K562 (cell line): ENCODE results near the gene KRTAP10-12. TPM values are rescaled to one million over a fixed set of nuclear protein-coding genes. Genes with fewer than 3 reads are reported as not detected.

Source experiments
- ATAC-seq: fragments of 200-7000 bp; cut with Tn5 transposase; 3 replicates; pipeline ENCODE4 v1.9.1; 2020; ENCODE audit warnings: moderate library complexity
- BruUV-seq: library from RNA; stranded (reverse); fragments of 400-500 nt; replicated peaks from 2 replicates; lab custom pipeline; 2021; lab: Mats Ljungman, UMichigan
- CTCF ChIA-PET: fragments of 300-600 bp; formaldehyde crosslinking; extraction: SDS; loops from one replicate; lab custom pipeline; 2021; ENCODE audit warnings: low intra/inter-chr PET ratio; lab: Yijun Ruan, JAX
- POLR2A ChIA-PET: fragments of 300-600, 350-650 bp; sonication (Branson Sonifier 250); formaldehyde crosslinking; extraction: SDS; loops from one replicate; lab custom pipeline; 2021; ENCODE audit warnings: antibody characterized with exemption, inconsistent platforms; lab: Yijun Ruan, JAX
- DNase-seq, 4 experiments: peaks; one replicate each; pipeline versions ENCODE4 v3.0.0 to v3.0.0-alpha.2; 2011 to 2018; ENCODE audit warnings: low spot score in 3 of 4, mixed read lengths in 3 of 4; ENCODE audit errors: extremely low read depth in 1 of 4
- FAIRE-seq: peaks from 2 replicates; lab custom pipeline; 2011; peaks lifted over from hg19 to GRCh38; lab: Jason Lieb, UNC
- H2AFZ ChIP-seq: 2 replicates; pipeline ENCODE4 v1.6.0; 2011; ENCODE audit warnings: low read depth, low read length, control low read depth, inconsistent platforms
- H3K27ac ChIP-seq: fragments of 200-600 bp; 3 replicates; pipeline ENCODE4 v1.8.0; 2011; ENCODE audit warnings: low read depth, mild to moderate bottlenecking, control low read depth, inconsistent platforms, low read length, moderate library complexity, mixed read lengths; ENCODE audit errors: extremely low read depth
- H3K27me3 ChIP-seq, 2 experiments: fragments of 300-600 bp in 1 of 2; 2 replicates in 1 of 2; 3 replicates in 1 of 2; pipeline versions ENCODE4 v1.6.0 to v1.8.0; 2011; ENCODE audit warnings: inconsistent platforms in 2 of 2, low read length in 2 of 2, mild to moderate bottlenecking in 1 of 2, mixed read lengths in 1 of 2, moderate library complexity in 1 of 2; ENCODE audit not compliant: control insufficient read depth in 2 of 2, insufficient read depth in 2 of 2
- H3K36me3 ChIP-seq: fragments of 300-600 bp; 3 replicates; pipeline ENCODE4 v1.8.0; 2011; ENCODE audit warnings: mild to moderate bottlenecking, low read length, inconsistent platforms; ENCODE audit not compliant: control insufficient read depth, insufficient read depth
- H3K4me1 ChIP-seq, 2 experiments: fragments of 200-600 bp in 1 of 2; replicated peaks in 1 of 2; 2 replicates in 1 of 2; 3 replicates in 1 of 2; pipeline versions ENCODE4 v1.5.1 to v1.8.0; 2011; ENCODE audit warnings: inconsistent platforms in 2 of 2, low read length in 2 of 2, mild to moderate bottlenecking in 1 of 2, mixed read lengths in 1 of 2, moderate library complexity in 1 of 2; ENCODE audit not compliant: control insufficient read depth in 2 of 2, insufficient read depth in 2 of 2
- H3K4me2 ChIP-seq: 2 replicates; pipeline ENCODE4 v1.6.1; 2011; ENCODE audit warnings: low read length, control low read depth, inconsistent platforms, mixed read lengths; ENCODE audit not compliant: insufficient read depth
- H3K4me3 ChIP-seq: fragments of 200-600 bp; sonication (generic), shearing (Covaris generic); 2 replicates; pipeline ENCODE4 v1.5.1; 2016; ENCODE audit warnings: control low read depth, inconsistent platforms
- H3K79me2 ChIP-seq: fragments of 200-600 bp; 3 replicates; pipeline ENCODE4 v1.8.0; 2011; ENCODE audit warnings: low read length, inconsistent platforms; ENCODE audit not compliant: control insufficient read depth, insufficient read depth
- H3K9ac ChIP-seq, 2 experiments: 2 replicates each; pipeline versions ENCODE4 v1.6.0 to v1.6.1; 2011; ENCODE audit warnings: low read depth in 2 of 2, low read length in 2 of 2, control low read depth in 1 of 2, inconsistent platforms in 1 of 2, mild to moderate bottlenecking in 1 of 2, mixed read lengths in 1 of 2; ENCODE audit not compliant: insufficient read depth in 1 of 2
- H3K9me1 ChIP-seq: one replicate; pipeline ENCODE4 v1.6.0; 2011; ENCODE audit warnings: inconsistent platforms, mild to moderate bottlenecking, low read length, moderate library complexity; ENCODE audit not compliant: control insufficient read depth, insufficient read depth
- H3K9me3 ChIP-seq: replicated peaks from 2 replicates; pipeline ENCODE4 v1.5.1; 2011; ENCODE audit warnings: low read depth, low read length, inconsistent platforms; ENCODE audit not compliant: control insufficient read depth, insufficient read depth
- H4K20me1 ChIP-seq: replicated peaks from 2 replicates; pipeline ENCODE4 v1.6.1; 2011; ENCODE audit warnings: low read length, inconsistent platforms, mixed read lengths; ENCODE audit not compliant: control insufficient read depth, insufficient read depth
- CLOCK ChIP-seq: fragments of 250-450 bp; sonication (Bioruptor Pico); IDR thresholded peaks from 2 replicates; pipeline ENCODE4 v1.4.0; 2020; ENCODE audit warnings: mild to moderate bottlenecking, moderate library complexity, borderline replicate concordance
- E2F8 ChIP-seq: fragments of 450-650 bp; IDR thresholded peaks from 2 replicates; pipeline ENCODE4 v1.7.1; 2018; ENCODE audit warnings: mild to moderate bottlenecking, low read depth; ENCODE audit not compliant: partially characterized antibody
- MNT ChIP-seq, 2 experiments: fragments of 450-650 bp; conservative IDR thresholded peaks; 2 replicates each; pipeline ENCODE4 v1.6.1; 2017; ENCODE audit warnings: mild to moderate bottlenecking in 2 of 2, moderate library complexity in 2 of 2
- NEUROD1 ChIP-seq: fragments of 150-350 bp; IDR thresholded peaks from 2 replicates; pipeline ENCODE4 v1.6.1; 2014; ENCODE audit warnings: borderline replicate concordance, low read length, low read depth; ENCODE audit not compliant: partially characterized antibody
- PATZ1 ChIP-seq: fragments of 250-450 bp; sonication (Bioruptor Pico); IDR thresholded peaks from 2 replicates; pipeline ENCODE4 v1.5.0; 2020; ENCODE audit warnings: mild to moderate bottlenecking, borderline replicate concordance
- RBM34 ChIP-seq: fragments of 200-400 bp; formaldehyde crosslinking; IDR thresholded peaks from 2 replicates; pipeline ENCODE4 v1.6.1; 2018; ENCODE audit warnings: low read length, borderline replicate concordance; ENCODE audit not compliant: insufficient read depth
- WGBS: fragments of 100-300 bp; shearing (Covaris generic); methylation state at CpG from one replicate; pipeline ENCODE4 v1.1.6; 2016; ENCODE audit warnings: low coverage, mixed read lengths; ENCODE audit not compliant: insufficient coverage; ENCODE audit errors: missing lambda C conversion rate; 5-methylcytosine and 5-hydroxymethylcytosine counted together
- in situ Hi-C: fragments of 300-500 bp; cut with MboI; formaldehyde crosslinking; loops from 4 replicates; pipeline ENCODE4 v1.15.0; 2018; ENCODE audit warnings: inconsistent platforms, mixed read lengths
- intact Hi-C: fragments of 100-400 bp; cut with micrococcal nuclease; formaldehyde crosslinking; loops from 2 replicates; pipeline ENCODE4 v1.14.2; 2022
- polyA plus RNA-seq, 8 experiments: library from polyadenylated mRNA; depleted of rRNA in 4 of 8; stranded (reverse) in 5 of 8; unstranded in 3 of 8; fragments of >200 nt; fragmentation: Nextera tagmentation in 2 of 8; fragmentation: Illumina TruSeq in 1 of 8; extraction: Ambion mirVana in 2 of 8; extraction: Trizol in 1 of 8; gene quantifications; 2 replicates each; pipeline versions ENCODE4 v1.2.1 to v1.2.3, GENCODE V29; 2011 to 2014; ENCODE audit warnings: inconsistent platforms in 1 of 8, missing spikeins in 1 of 8
- total RNA-seq, 7 experiments: library from RNA; depleted of rRNA in 6 of 7; stranded (reverse); fragments of >200 nt in 6 of 7; fragmentation: Illumina TruSeq in 2 of 7; extraction: Trizol in 2 of 7; gene quantifications; 2 replicates each; pipeline versions ENCODE4 v1.2.1 to v1.2.3, GENCODE V29; 2011 to 2021; ENCODE audit warnings: low replicate concordance in 1 of 7

The KRTAP10-12 gene
- total and polyA plus RNA-seq, 9 of the 15 experiments (the other 6 are each of a cell fraction or from before 2014, with no cell fraction given) = not detected

- TF ChIP-seq MNT (conservative IDR thresholded peaks at IDR 0.05) (no peak), RBM34 (no peak)
Measured at GRCh38 chr21:44666401-44667320, 30.3 kb upstream of the KRTAP10-12 start, which contains the start of gene KRTAP12-2 (continued).

- Histone ChIP-seq H3K9me3 (peaks cover 4% of the 10 kb centered on the region), H3K4me1 (no peaks in the 10 kb centered on the region), H3K36me3 (no peaks in the 10 kb centered on the region), H4K20me1 (no peaks in the 10 kb centered on the region), H2AFZ (no peak overlapping the region), H3K27ac (no peak overlapping the region), H3K9me1 (no peaks in the 10 kb centered on the region), H3K79me2 (no peaks in the 10 kb centered on the region), H3K4me3 (no peak overlapping the region), H3K4me2 (no peak overlapping the region), H3K27me3 (no peaks in the 10 kb centered on the region), H3K9ac (no peak overlapping the region)
- ATAC-seq (no peak), DNase-seq (no peak), FAIRE-seq (no peak)
- ChIA-PET POLR2A (interaction anchor here (0.8 kb wide), 1 partner anchor 1306 kb away, joined by 3 read pairs; no protein-coding TSS in a partner anchor), CTCF (no interaction called here)
- intact Hi-C loops = no loop called here
- 0% methylated on average over 1 of the region's 1 CpG for WGBS
- BruUV-seq = no TSS peak
- in situ Hi-C loops = no loop called here
- TF ChIP-seq CLOCK (CRISPR knock-in tag) (no peak), PATZ1 (CRISPR knock-in tag) (no peak), E2F8 (no peak), NEUROD1 (no peak)
Measured at GRCh38 chr21:44667612-44668011, 29.4 kb upstream of the KRTAP10-12 start.
